HCT116 (cell line): ENCODE measurements around the gene AGPAT2. TPM values are rescaled to one million over a fixed set of nuclear protein-coding genes. Genes with fewer than 3 reads are reported as not detected.

ENCODE experiments used
- ATAC-seq: fragments of 200-7000 bp; cut with Tn5 transposase; 2 replicates; pipeline ENCODE4 v1.9.1; 2020; ENCODE audit warnings: mild to moderate bottlenecking, moderate library complexity
- BruUV-seq: library from RNA; stranded (reverse); fragments of 400-500 nt; replicated peaks from 2 replicates; lab custom pipeline; 2021; lab: Mats Ljungman, UMichigan
- CTCF ChIA-PET: fragments of 300-600 bp; sonication (Branson Sonifier 250); formaldehyde crosslinking; loops from one replicate; lab custom pipeline; 2021; ENCODE audit warnings: antibody characterized with exemption; lab: Charles Lee
- POLR2A ChIA-PET: fragments of 300-600, 350-600 bp; sonication (Branson Sonifier 250); formaldehyde crosslinking; loops from one replicate; lab custom pipeline; 2021; ENCODE audit warnings: antibody characterized with exemption; lab: Charles Lee
- RAD21 ChIA-PET, 2 experiments: fragments of 300-600 bp; sonication (Branson Sonifier 250); formaldehyde crosslinking; loops; one replicate each; lab custom pipeline; 2023; ENCODE audit warnings: low total read pairs in 2 of 2; ENCODE audit not compliant: uncharacterized antibody in 2 of 2, unreplicated experiment in 2 of 2, low non-redundant PET in 1 of 2; lab: Charles Lee
- DNase-seq: peaks from one replicate; pipeline ENCODE4 v3.0.0-alpha.2; 2010; ENCODE audit warnings: low read depth, low spot score
- H2AFZ ChIP-seq: fragments of 200-600 bp; shearing (Covaris generic), sonication (generic); 2 replicates; pipeline ENCODE4 v1.6.1; 2017; ENCODE audit warnings: low read depth, mixed run types, mixed read lengths, antibody characterized with exemption, low read length; ENCODE audit not compliant: poor library complexity, severe bottlenecking
- H3K27ac ChIP-seq: 2 replicates; pipeline ENCODE4 v1.5.1; 2012; ENCODE audit warnings: low read depth, low read length
- H3K27me3 ChIP-seq: fragments of 200-600 bp; sonication (generic); 2 replicates; pipeline ENCODE4 v1.6.1; 2016; ENCODE audit warnings: mixed run types, low read length, mixed read lengths; ENCODE audit not compliant: insufficient read depth
- H3K36me3 ChIP-seq, 2 experiments: fragments of 200-500 bp in 1 of 2; fragments of 200-600 bp in 1 of 2; sonication (Bioruptor generic) in 1 of 2; sonication (generic) in 1 of 2; 2 replicates each; pipeline versions ENCODE4 v1.5.1 to v1.6.1; 2014 to 2016; ENCODE audit warnings: low read length in 2 of 2, inconsistent platforms in 1 of 2, mixed read lengths in 1 of 2, mixed run types in 1 of 2; ENCODE audit not compliant: insufficient read depth in 2 of 2, control insufficient read depth in 1 of 2
- H3K4me1 ChIP-seq, 2 experiments: fragments of 200-600 bp in 1 of 2; sonication (generic) in 1 of 2; 2 replicates each; pipeline versions ENCODE4 v1.5.1 to v1.6.1; 2012 to 2017; ENCODE audit warnings: low read length in 2 of 2, inconsistent platforms in 1 of 2, mild to moderate bottlenecking in 1 of 2, mixed read lengths in 1 of 2, mixed run types in 1 of 2, moderate library complexity in 1 of 2; ENCODE audit not compliant: insufficient read depth in 2 of 2, control insufficient read depth in 1 of 2
- H3K4me2 ChIP-seq: fragments of 200-600 bp; sonication (generic); 2 replicates; pipeline ENCODE4 v1.6.1; 2017; ENCODE audit warnings: mixed run types, low read length, mixed read lengths
- H3K4me3 ChIP-seq, 2 experiments: fragments of 200-600 bp in 1 of 2; sonication (generic) in 1 of 2; replicated peaks in 1 of 2; 2 replicates each; pipeline ENCODE4 v1.5.1; 2011 to 2016; ENCODE audit warnings: low read length in 2 of 2, control low read depth in 1 of 2, low read depth in 1 of 2, mild to moderate bottlenecking in 1 of 2, mixed read lengths in 1 of 2, mixed run types in 1 of 2
- H3K79me2 ChIP-seq: fragments of 200-600 bp; sonication (generic); 2 replicates; pipeline ENCODE4 v1.6.1; 2017; ENCODE audit warnings: mild to moderate bottlenecking, mixed run types, low read length, moderate library complexity, mixed read lengths; ENCODE audit not compliant: insufficient read depth
- H3K9ac ChIP-seq: fragments of 200-600 bp; sonication (generic); 2 replicates; pipeline ENCODE4 v1.6.1; 2016; ENCODE audit warnings: low read length, mixed read lengths
- H3K9me2 ChIP-seq: fragments of 200-600 bp; sonication (generic), shearing (Covaris generic); 2 replicates; pipeline ENCODE4 v1.6.1; 2017; ENCODE audit warnings: mixed run types, mild to moderate bottlenecking, moderate library complexity; ENCODE audit not compliant: insufficient read depth
- H3K9me3 ChIP-seq, 2 experiments: fragments of 200-500 bp in 1 of 2; fragments of 200-600 bp in 1 of 2; sonication (Bioruptor generic) in 1 of 2; sonication (generic) in 1 of 2; 2 replicates each; pipeline ENCODE4 v1.6.1; 2014 to 2017; ENCODE audit warnings: low read length in 2 of 2, mixed read lengths in 2 of 2, inconsistent platforms in 1 of 2, low read depth in 1 of 2, mild to moderate bottlenecking in 1 of 2, mixed run types in 1 of 2, moderate library complexity in 1 of 2; ENCODE audit not compliant: control insufficient read depth in 1 of 2, insufficient read depth in 1 of 2
- H4K20me1 ChIP-seq: fragments of 200-600 bp; sonication (generic), shearing (Covaris generic); 2 replicates; pipeline ENCODE4 v1.6.1; 2017; ENCODE audit warnings: mixed run types, mild to moderate bottlenecking, moderate library complexity; ENCODE audit not compliant: insufficient read depth
- CEBPB ChIP-seq: IDR thresholded peaks from 2 replicates; pipeline ENCODE4 v1.6.1; 2012; ENCODE audit warnings: low read depth
- EGR1 ChIP-seq: IDR thresholded peaks from 2 replicates; pipeline ENCODE4 v1.6.1; 2012; ENCODE audit warnings: low read depth
- FOSL1 ChIP-seq: IDR thresholded peaks from 2 replicates; pipeline ENCODE4 v1.6.1; 2012; ENCODE audit warnings: low read depth
- JUND ChIP-seq: IDR thresholded peaks from 2 replicates; pipeline ENCODE4 v1.6.1; 2012
- POLR2AphosphoS5 ChIP-seq: IDR thresholded peaks from 2 replicates; pipeline ENCODE4 v1.6.1; 2011; ENCODE audit warnings: mild to moderate bottlenecking, low read depth, low read length, moderate library complexity
- RAD21 ChIP-seq: IDR thresholded peaks from 2 replicates; pipeline ENCODE4 v1.6.1; 2012; ENCODE audit warnings: low read depth, mild to moderate bottlenecking
- REST ChIP-seq: IDR thresholded peaks from 2 replicates; pipeline ENCODE4 v1.6.1; 2012; ENCODE audit warnings: low read depth
- SRF ChIP-seq: IDR thresholded peaks from 2 replicates; pipeline ENCODE4 v1.6.1; 2012; ENCODE audit warnings: low read depth
- TCF7L2 ChIP-seq: IDR thresholded peaks from 2 replicates; pipeline ENCODE4 v1.7.0; 2011; ENCODE audit warnings: borderline replicate concordance, inconsistent platforms; ENCODE audit not compliant: insufficient read depth, insufficient read length; ENCODE audit errors: extremely low read depth
- YY1 ChIP-seq: IDR thresholded peaks from 2 replicates; pipeline ENCODE4 v1.6.1; 2011; ENCODE audit warnings: low read length, low read depth, moderate library complexity, mild to moderate bottlenecking; ENCODE audit not compliant: insufficient replicate concordance; ENCODE audit errors: extremely low read depth
- intact Hi-C: fragments of 100-400 bp; cut with micrococcal nuclease; formaldehyde crosslinking; loops from 2 replicates; pipeline ENCODE4 v1.10.0; 2022
- total RNA-seq: library from RNA; stranded (reverse); gene quantifications from one replicate; pipeline ENCODE4 v1.2.1, GENCODE V29; 2021; ENCODE audit not compliant: unreplicated experiment
- TF ChIP-seq, protein P1 (sequence below): IDR thresholded peaks from 2 replicates; pipeline ENCODE4 v1.6.1; 2012

Gene AGPAT2
- total RNA-seq, 1 experiment from 2014 or later = 86.0 TPM

- TF ChIP-seq REST (no peak), JUND (no peak), YY1 (no peak), SRF (no peak), FOSL1 (no peak), TCF7L2 (no peak), RAD21 (no peak)
- TF ChIP-seq, protein P1, sequence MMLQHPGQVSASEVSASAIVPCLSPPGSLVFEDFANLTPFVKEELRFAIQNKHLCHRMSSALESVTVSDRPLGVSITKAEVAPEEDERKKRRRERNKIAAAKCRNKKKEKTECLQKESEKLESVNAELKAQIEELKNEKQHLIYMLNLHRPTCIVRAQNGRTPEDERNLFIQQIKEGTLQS = no peak
Observed at GRCh38 chr9:136691316-136692184, 4.3 kb upstream of the AGPAT2 start (continued).

GRCh38 chr9:136690806-136691261 is 3.6 kb upstream of the AGPAT2 start:
- ChIA-PET RAD21 (no interaction called here), CTCF (no interaction called here), POLR2A (no interaction called here)
- Histone ChIP-seq H3K79me2 (peaks cover 10% of the 10 kb centered on the region), H3K27ac (peak overlapping the region; percentile 24; the same call in 1 of the 2 replicates), H3K4me3 (no peak overlapping the region), H2AFZ (no peak overlapping the region), H3K4me1 (peaks cover 54 to 77% of the 10 kb centered on the region in 2 experiments), H3K9me2 (no peaks in the 10 kb centered on the region), H3K9me3 (no peaks in the 10 kb centered on the region), H3K4me2 (peak overlapping the region; percentile 33), H4K20me1 (no peaks in the 10 kb centered on the region), H3K9ac (no peak overlapping the region), H3K27me3 (no peaks in the 10 kb centered on the region), H3K36me3 (no peaks in the 10 kb centered on the region)
- ATAC-seq (no peak), DNase-seq (no peak)
- BruUV-seq = no TSS peak
- intact Hi-C loops = no loop called here
- TF ChIP-seq EGR1 (no peak), POLR2AphosphoS5 (no peak), CEBPB (no peak), SRF (no peak), JUND (no peak)
